SK-N-SH treated with all-trans-retinoic acid at 6 μM for 48 hours (cell line): ENCODE measurements around the gene KLHDC10.
"Not testable (repeated sequence)": the region's sequence is repeated elsewhere in the genome, so short reads cannot be mapped to it uniquely, and the experiment has no call there.

ENCODE experiments used
- ATAC-seq: fragments of 200-7000 bp; cut with Tn5 transposase; 3 replicates; pipeline ENCODE4 v1.9.1; 2020; ENCODE audit warnings: mild to moderate bottlenecking, moderate library complexity
- ARNTL ChIP-seq: fragments of 450-650 bp; formaldehyde crosslinking; IDR thresholded peaks from 2 replicates; pipeline ENCODE4 v1.5.0; 2020; ENCODE audit warnings: low read depth, mild to moderate bottlenecking, moderate library complexity, borderline replicate concordance
- BACH2 ChIP-seq: fragments of 250-450 bp; sonication (Bioruptor Pico); IDR thresholded peaks from 2 replicates; pipeline ENCODE4 v1.9.0; 2021; ENCODE audit warnings: mild to moderate bottlenecking, borderline replicate concordance
- CREB5 ChIP-seq: fragments of 250-450 bp; sonication (Bioruptor Pico); IDR thresholded peaks from 2 replicates; pipeline ENCODE4 v1.5.1; 2020; ENCODE audit warnings: low read depth, mild to moderate bottlenecking, moderate library complexity
- CSDC2 ChIP-seq: fragments of 250-450 bp; sonication (Bioruptor Pico); IDR thresholded peaks from 2 replicates; pipeline ENCODE4 v1.5.0; 2020; ENCODE audit warnings: mild to moderate bottlenecking, moderate library complexity
- GLIS3 ChIP-seq: fragments of 250-450 bp; sonication (Bioruptor Pico); IDR thresholded peaks from 2 replicates; pipeline ENCODE4 v1.5.0; 2020; ENCODE audit warnings: mild to moderate bottlenecking, moderate library complexity
- ISL1 ChIP-seq: fragments of 250-450 bp; sonication (Bioruptor Pico); IDR thresholded peaks from 2 replicates; pipeline ENCODE4 v2.1.2; 2022; ENCODE audit warnings: mild to moderate bottlenecking, moderate library complexity
- OSR1 ChIP-seq: fragments of 250-450 bp; sonication (Bioruptor Pico); IDR thresholded peaks from 2 replicates; pipeline ENCODE4 v1.8.0; 2022; ENCODE audit warnings: moderate library complexity, mild to moderate bottlenecking, inconsistent platforms
- POU6F1 ChIP-seq: fragments of 250-450 bp; sonication (Bioruptor Pico); IDR thresholded peaks from 2 replicates; pipeline ENCODE4 v1.8.0; 2021; ENCODE audit warnings: low read depth, mild to moderate bottlenecking, moderate library complexity, borderline replicate concordance
- PPARA ChIP-seq: fragments of 250-450 bp; sonication (Bioruptor Pico); IDR thresholded peaks from 2 replicates; pipeline ENCODE4 v1.5.0; 2020; ENCODE audit warnings: mild to moderate bottlenecking, borderline replicate concordance
- RARB ChIP-seq: fragments of 250-450 bp; sonication (Bioruptor Pico); IDR thresholded peaks from 2 replicates; pipeline ENCODE4 v1.8.0; 2021; ENCODE audit warnings: mild to moderate bottlenecking, moderate library complexity
- SNAI2 ChIP-seq: fragments of 250-450 bp; sonication (Bioruptor Pico); IDR thresholded peaks from 2 replicates; pipeline ENCODE4 v1.5.0; 2020; ENCODE audit warnings: mild to moderate bottlenecking, moderate library complexity
- TCF4 ChIP-seq: fragments of 250-450 bp; sonication (Bioruptor Pico); IDR thresholded peaks from 2 replicates; pipeline ENCODE4 v1.8.0; 2021; ENCODE audit warnings: mild to moderate bottlenecking, moderate library complexity, borderline replicate concordance
- TOX ChIP-seq: fragments of 250-450 bp; sonication (Bioruptor Pico); IDR thresholded peaks from 2 replicates; pipeline ENCODE4 v1.8.0; 2021; ENCODE audit warnings: mild to moderate bottlenecking, moderate library complexity, borderline replicate concordance
- TSHZ2 ChIP-seq: fragments of 250-450 bp; sonication (Bioruptor Pico); IDR thresholded peaks from 2 replicates; pipeline ENCODE4 v1.5.0; 2020; ENCODE audit warnings: mild to moderate bottlenecking, moderate library complexity
- ZFP3 ChIP-seq: fragments of 250-450 bp; sonication (Bioruptor Pico); IDR thresholded peaks from 2 replicates; pipeline ENCODE4 v1.5.0; 2020; ENCODE audit warnings: mild to moderate bottlenecking, moderate library complexity
- ZNF565 ChIP-seq: fragments of 450-650 bp; formaldehyde crosslinking; conservative IDR thresholded peaks from 2 replicates; pipeline ENCODE4 v1.5.0; 2020; ENCODE audit warnings: low read depth, mild to moderate bottlenecking, moderate library complexity
- ZNF8 ChIP-seq: fragments of 450-650 bp; formaldehyde crosslinking; IDR thresholded peaks from 2 replicates; pipeline ENCODE4 v1.5.0; 2020; ENCODE audit warnings: mild to moderate bottlenecking, moderate library complexity
- TF ChIP-seq, protein P1 (sequence below): fragments of 250-450 bp; sonication (Bioruptor Pico); IDR thresholded peaks from 2 replicates; pipeline ENCODE4 v1.8.0; 2020; ENCODE audit warnings: mild to moderate bottlenecking, moderate library complexity, borderline replicate concordance
- TF ChIP-seq, protein P2 (sequence below): fragments of 250-450 bp; sonication (Bioruptor Pico); IDR thresholded peaks from 2 replicates; pipeline ENCODE4 v1.5.1; 2021; ENCODE audit warnings: mild to moderate bottlenecking, moderate library complexity

The KLHDC10 gene

DNA sequence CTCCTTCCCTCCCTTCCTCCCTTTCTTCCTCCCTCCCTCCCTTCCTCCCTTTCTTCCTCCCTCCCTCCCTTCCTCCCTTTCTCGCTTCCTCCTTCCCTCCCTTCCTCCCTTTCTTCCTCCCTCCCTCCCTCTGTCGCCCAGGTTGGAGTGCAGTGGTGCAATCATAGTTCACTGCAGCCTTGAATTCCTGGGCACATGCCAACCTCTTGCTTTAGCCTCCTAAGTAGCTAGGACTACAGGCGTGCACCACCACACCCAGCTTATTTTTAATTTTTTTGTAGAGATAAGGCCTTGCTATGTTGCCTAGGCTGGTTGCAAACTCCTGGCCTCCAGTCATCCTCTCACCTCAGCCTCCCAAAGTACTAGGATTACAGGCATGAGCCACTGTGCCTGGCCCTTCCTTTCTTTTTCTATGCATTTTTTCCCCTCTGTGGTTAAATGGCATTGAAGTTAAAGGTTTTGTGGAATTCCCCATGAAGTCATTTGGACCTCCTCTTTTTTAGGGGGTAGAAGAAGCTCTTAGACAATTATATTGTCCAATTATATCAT lies 9.6 kb downstream of the KLHDC10 start:
- no peak for TF ChIP-seq CSDC2 (CRISPR knock-in tag)

GRCh38 chr7:130083497-130083896 lies 13.2 kb downstream of the KLHDC10 start:
- ATAC-seq: not testable (repeated sequence)

More for the DNA sequence above, 9.6 kb downstream of the KLHDC10 start:
- ATAC-seq: no peak

DNA sequence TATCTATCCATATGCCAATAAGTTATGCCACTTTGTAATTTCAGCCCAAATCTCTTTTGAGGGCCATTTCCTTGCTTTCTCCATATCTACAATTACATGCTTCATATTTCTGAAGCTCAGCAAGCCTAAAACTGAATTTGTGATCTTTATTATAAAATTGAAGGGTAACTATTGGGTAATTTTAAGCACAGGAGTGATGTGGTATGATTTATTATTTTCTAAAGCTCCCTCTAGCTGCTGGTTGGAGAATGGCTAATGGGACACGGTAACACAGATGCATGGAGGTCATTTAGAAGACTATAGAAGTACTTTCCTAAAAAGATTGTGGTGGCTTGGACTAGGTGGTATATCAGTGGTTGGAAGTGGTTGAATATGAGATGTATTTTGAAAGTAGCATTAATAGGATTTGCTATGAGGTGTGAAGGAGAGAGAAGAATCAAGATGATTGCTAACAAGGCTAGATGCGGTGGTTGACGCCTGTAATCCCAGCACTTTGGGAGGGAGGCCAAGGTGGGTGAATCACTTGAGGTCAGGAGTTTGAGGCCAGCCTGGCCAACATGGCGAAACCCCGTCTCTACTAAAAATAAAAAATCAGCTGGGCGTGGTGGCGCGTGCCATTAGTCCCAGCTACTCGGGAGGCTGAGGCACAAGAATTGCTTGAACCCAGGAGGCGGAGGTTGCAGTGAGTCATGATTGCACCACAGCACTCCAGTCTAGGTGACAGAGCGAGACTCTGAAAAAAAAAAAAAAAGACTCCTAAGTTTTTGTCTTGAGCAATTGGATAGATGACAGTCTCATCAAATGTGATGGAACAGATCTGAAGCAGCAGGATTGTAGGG lies 13.9 kb downstream of the KLHDC10 start:
- peak; percentile 51; the same call in 1 of the 3 replicates for ATAC-seq
- TF ChIP-seq CSDC2 (CRISPR knock-in tag) (no peak), CREB5 (CRISPR knock-in tag) (no peak), TSHZ2 (CRISPR knock-in tag) (no peak), ZFP3 (CRISPR knock-in tag) (no peak), POU6F1 (CRISPR knock-in tag) (no peak), TCF4 (CRISPR knock-in tag) (no peak), ZNF565 (CRISPR knock-in tag) (no peak), ZNF8 (CRISPR knock-in tag) (no peak), ISL1 (CRISPR knock-in tag) (no peak), ARNTL (CRISPR knock-in tag) (no peak), RARB (no peak), OSR1 (CRISPR knock-in tag) (no peak), TOX (CRISPR knock-in tag) (no peak), SNAI2 (CRISPR knock-in tag) (no peak), BACH2 (no peak), PPARA (no peak), GLIS3 (CRISPR knock-in tag) (no peak)
- TF ChIP-seq, protein P1, sequence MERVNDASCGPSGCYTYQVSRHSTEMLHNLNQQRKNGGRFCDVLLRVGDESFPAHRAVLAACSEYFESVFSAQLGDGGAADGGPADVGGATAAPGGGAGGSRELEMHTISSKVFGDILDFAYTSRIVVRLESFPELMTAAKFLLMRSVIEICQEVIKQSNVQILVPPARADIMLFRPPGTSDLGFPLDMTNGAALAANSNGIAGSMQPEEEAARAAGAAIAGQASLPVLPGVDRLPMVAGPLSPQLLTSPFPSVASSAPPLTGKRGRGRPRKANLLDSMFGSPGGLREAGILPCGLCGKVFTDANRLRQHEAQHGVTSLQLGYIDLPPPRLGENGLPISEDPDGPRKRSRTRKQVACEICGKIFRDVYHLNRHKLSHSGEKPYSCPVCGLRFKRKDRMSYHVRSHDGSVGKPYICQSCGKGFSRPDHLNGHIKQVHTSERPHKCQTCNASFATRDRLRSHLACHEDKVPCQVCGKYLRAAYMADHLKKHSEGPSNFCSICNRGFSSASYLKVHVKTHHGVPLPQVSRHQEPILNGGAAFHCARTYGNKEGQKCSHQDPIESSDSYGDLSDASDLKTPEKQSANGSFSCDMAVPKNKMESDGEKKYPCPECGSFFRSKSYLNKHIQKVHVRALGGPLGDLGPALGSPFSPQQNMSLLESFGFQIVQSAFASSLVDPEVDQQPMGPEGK (CRISPR knock-in tag): no peak
- TF ChIP-seq, protein P2, sequence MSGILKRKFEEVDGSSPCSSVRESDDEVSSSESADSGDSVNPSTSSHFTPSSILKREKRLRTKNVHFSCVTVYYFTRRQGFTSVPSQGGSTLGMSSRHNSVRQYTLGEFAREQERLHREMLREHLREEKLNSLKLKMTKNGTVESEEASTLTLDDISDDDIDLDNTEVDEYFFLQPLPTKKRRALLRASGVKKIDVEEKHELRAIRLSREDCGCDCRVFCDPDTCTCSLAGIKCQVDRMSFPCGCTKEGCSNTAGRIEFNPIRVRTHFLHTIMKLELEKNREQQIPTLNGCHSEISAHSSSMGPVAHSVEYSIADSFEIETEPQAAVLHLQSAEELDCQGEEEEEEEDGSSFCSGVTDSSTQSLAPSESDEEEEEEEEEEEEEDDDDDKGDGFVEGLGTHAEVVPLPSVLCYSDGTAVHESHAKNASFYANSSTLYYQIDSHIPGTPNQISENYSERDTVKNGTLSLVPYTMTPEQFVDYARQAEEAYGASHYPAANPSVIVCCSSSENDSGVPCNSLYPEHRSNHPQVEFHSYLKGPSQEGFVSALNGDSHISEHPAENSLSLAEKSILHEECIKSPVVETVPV (CRISPR knock-in tag): no peak
- TF ChIP-seq, all 23 proteins: peak for 0

- not testable (repeated sequence) for ATAC-seq
Observed at GRCh38 chr7:130085235-130085634, 14.9 kb downstream of the KLHDC10 start.
